K562 (cell line): ENCODE measurements around the gene HGD.

ENCODE experiments used
- ADNP ChIP-seq: fragments of 200-800 bp; sonication (Bioruptor generic); IDR thresholded peaks from 2 replicates; pipeline ENCODE4 v1.6.1; 2016; ENCODE audit warnings: missing genetic modification characterization, missing compliant biosample characterization
- RB1 ChIP-seq: fragments of 450-650 bp; IDR thresholded peaks from 2 replicates; pipeline ENCODE4 v1.6.1; 2017; ENCODE audit warnings: low read depth, mild to moderate bottlenecking
- RFX5 ChIP-seq: IDR thresholded peaks from 2 replicates; pipeline ENCODE4 v1.6.1; 2011; ENCODE audit warnings: low read depth, mild to moderate bottlenecking, improper control_type of control experiment, low read length
- TF ChIP-seq, protein P1 (sequence below), 2 experiments: fragments of 200-800 bp in 1 of 2; sonication (Bioruptor generic) in 1 of 2; sonication (generic) in 1 of 2; formaldehyde crosslinking in 1 of 2; IDR thresholded peaks in 1 of 2; conservative IDR thresholded peaks in 1 of 2; 2 replicates each; pipeline versions ENCODE4 v1.5.0 to v1.6.1; 2016 to 2020; ENCODE audit warnings: missing compliant biosample characterization in 1 of 2, missing genetic modification characterization in 1 of 2, missing genetic modification reagents in 1 of 2

DNA sequence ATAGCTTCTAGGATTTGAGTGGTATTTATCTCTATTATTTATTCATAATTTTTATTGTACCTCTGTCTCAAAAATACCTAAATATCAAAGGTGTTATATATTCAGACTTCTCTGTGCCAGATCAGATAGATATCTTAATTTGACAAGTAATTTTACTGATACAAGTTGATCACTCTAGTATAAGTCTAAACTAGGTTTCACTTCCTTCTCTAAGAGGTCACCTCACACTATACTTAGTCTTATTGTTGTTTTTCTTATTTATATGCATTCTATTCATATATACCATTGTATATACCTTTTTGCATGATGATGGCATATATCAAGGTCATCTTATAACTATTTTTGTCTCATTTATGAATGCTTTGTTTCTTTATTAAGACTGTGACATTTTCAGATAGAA lies 26.4 kb upstream of the HGD start:
- TF ChIP-seq RFX5 (no peak), RB1 (no peak), ADNP (tag) (no peak)
- TF ChIP-seq, protein P1, sequence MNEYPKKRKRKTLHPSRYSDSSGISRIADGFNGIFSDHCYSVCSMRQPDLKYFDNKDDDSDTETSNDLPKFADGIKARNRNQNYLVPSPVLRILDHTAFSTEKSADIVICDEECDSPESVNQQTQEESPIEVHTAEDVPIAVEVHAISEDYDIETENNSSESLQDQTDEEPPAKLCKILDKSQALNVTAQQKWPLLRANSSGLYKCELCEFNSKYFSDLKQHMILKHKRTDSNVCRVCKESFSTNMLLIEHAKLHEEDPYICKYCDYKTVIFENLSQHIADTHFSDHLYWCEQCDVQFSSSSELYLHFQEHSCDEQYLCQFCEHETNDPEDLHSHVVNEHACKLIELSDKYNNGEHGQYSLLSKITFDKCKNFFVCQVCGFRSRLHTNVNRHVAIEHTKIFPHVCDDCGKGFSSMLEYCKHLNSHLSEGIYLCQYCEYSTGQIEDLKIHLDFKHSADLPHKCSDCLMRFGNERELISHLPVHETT (CRISPR knock-in tag; conservative IDR thresholded peaks at IDR 0.05 in 1 of 2, IDR thresholded peaks at IDR 0.05 in 1 of 2) = no peak
